Caco-2 (cell line): Measurements from ENCODE around the gene EML3. TPM values are rescaled to one million over a fixed set of nuclear protein-coding genes. Genes with fewer than 3 reads are reported as not detected.

Source experiments
- BruUV-seq: library from RNA; stranded (reverse); fragments of 400-500 nt; replicated peaks from 2 replicates; lab custom pipeline; 2021; lab: Mats Ljungman, UMichigan
- CTCF ChIA-PET: fragments of 300-600 bp; sonication (Branson Sonifier 250); formaldehyde crosslinking; loops from one replicate; lab custom pipeline; 2022; ENCODE audit warnings: antibody characterized with exemption; lab: Charles Lee
- POLR2A ChIA-PET: fragments of 300-600 bp; sonication (Branson Sonifier 250); formaldehyde crosslinking; loops from one replicate; lab custom pipeline; 2022; ENCODE audit warnings: antibody characterized with exemption; lab: Charles Lee
- DNase-seq, 2 experiments: peaks; one replicate each; pipeline versions ENCODE4 v3.0.0 to v3.0.0-alpha.2; 2020 to 2022
- H3K27me3 ChIP-seq: replicated peaks from 2 replicates; pipeline ENCODE4 v1.6.0; 2011; ENCODE audit warnings: low read length; ENCODE audit not compliant: control insufficient read depth, insufficient read depth
- H3K36me3 ChIP-seq: 2 replicates; pipeline ENCODE4 v1.5.1; 2011; ENCODE audit warnings: low read length; ENCODE audit not compliant: control insufficient read depth, insufficient read depth
- H3K4me1 ChIP-seq: fragments of 250-450 bp; sonication (Bioruptor Pico); 2 replicates; pipeline ENCODE4 v1.5.1; 2020; ENCODE audit warnings: mild to moderate bottlenecking
- H3K4me3 ChIP-seq: 2 replicates; pipeline ENCODE4 v1.5.1; 2011; ENCODE audit warnings: low read depth, mild to moderate bottlenecking, control low read depth, low read length
- H3K9me3 ChIP-seq: fragments of 250-450 bp; sonication (Bioruptor Pico); 2 replicates; pipeline ENCODE4 v1.5.1; 2020; ENCODE audit warnings: mild to moderate bottlenecking, moderate library complexity
- H3K27ac Mint-ChIP-seq: one replicate; pipeline ENCODE4 v1.8.0; 2022; ENCODE audit warnings: mixed read lengths; ENCODE audit not compliant: unreplicated experiment
- H3K27me3 Mint-ChIP-seq: one replicate; pipeline ENCODE4 v1.8.0; 2022; ENCODE audit warnings: mixed read lengths; ENCODE audit not compliant: insufficient read depth, unreplicated experiment
- H3K36me3 Mint-ChIP-seq: one replicate; pipeline ENCODE4 v1.8.0; 2022; ENCODE audit warnings: mild to moderate bottlenecking, mixed read lengths; ENCODE audit not compliant: insufficient read depth, unreplicated experiment
- H3K4me1 Mint-ChIP-seq: one replicate; pipeline ENCODE4 v1.8.0; 2022; ENCODE audit warnings: low read depth, mixed read lengths; ENCODE audit not compliant: unreplicated experiment
- H3K4me3 Mint-ChIP-seq: one replicate; pipeline ENCODE4 v1.8.0; 2022; ENCODE audit warnings: mild to moderate bottlenecking, moderate library complexity, mixed read lengths; ENCODE audit not compliant: unreplicated experiment
- H3K9me3 Mint-ChIP-seq: one replicate; pipeline ENCODE4 v1.8.0; 2022; ENCODE audit warnings: mixed read lengths; ENCODE audit not compliant: unreplicated experiment
- intact Hi-C: fragments of 100-400 bp; cut with micrococcal nuclease; formaldehyde crosslinking; loops from one replicate; pipeline ENCODE4 v1.10.0; 2022; ENCODE audit not compliant: unreplicated experiment
- total RNA-seq: library from RNA; stranded (reverse); gene quantifications from 2 replicates; pipeline ENCODE4 v1.2.3, GENCODE V29; 2022
- TF ChIP-seq, protein P1 (sequence below), 2 experiments: fragments of 200-600 bp in 1 of 2; IDR thresholded peaks; 1 replicate in 1 of 2; 2 replicates in 1 of 2; pipeline versions ENCODE4 v1.5.1 to v1.8.0; 2011 to 2022; ENCODE audit warnings: antibody characterized with exemption in 1 of 2, control low read depth in 1 of 2, inconsistent platforms in 1 of 2, low read depth in 1 of 2, low read length in 1 of 2, mild to moderate bottlenecking in 1 of 2, moderate library complexity in 1 of 2; ENCODE audit not compliant: insufficient read depth in 1 of 2, severe bottlenecking in 1 of 2, unreplicated experiment in 1 of 2

EML3 gene
- total RNA-seq, 1 experiment from 2014 or later, result 61.2 TPM

DNA sequence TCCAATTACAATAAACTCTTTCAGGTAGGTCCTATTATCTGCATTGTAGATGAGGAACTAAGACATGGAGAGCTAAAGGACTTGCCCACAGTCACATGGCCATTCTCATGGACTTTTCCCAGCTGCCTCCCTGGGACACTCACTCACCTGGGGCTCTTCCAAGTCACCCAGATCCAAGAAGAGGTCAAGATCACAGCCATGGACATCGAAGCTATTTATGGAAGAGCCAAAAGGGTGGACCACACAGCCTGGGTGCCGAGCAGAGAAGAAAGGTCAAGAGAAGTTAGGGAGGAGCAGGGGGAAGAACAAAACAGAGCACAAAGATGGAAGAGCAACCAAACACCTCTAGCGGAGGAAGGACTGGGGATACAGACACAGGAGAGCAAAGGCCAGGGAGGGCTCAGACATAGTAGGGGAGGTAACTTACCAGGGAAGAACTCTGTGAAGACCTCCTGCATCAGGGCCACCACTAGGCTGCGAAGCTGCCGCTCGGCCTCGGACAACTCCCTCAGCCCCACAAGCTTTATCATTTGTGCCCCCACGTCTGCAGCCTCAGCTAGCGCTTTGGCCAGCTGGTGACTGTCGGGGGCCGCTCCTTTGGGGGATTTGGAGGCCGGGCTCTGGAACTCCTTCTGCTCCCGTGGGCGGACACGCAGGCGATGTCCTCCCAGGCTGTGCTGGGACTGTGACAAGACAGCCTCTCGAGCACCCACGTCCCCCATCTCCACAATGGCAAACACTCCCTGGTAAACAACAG, 31.4 kb downstream of the EML3 start:
- Mint-ChIP-seq H3K36me3 (peaks cover 76% of the 10 kb centered on the region), H3K4me3 (no peak overlapping the region), H3K9me3 (no peaks in the 10 kb centered on the region), H3K27me3 (no peaks in the 10 kb centered on the region), H3K4me1 (peaks cover 22% of the 10 kb centered on the region), H3K27ac (no peak overlapping the region)
- Histone ChIP-seq H3K27me3 (no peaks in the 10 kb centered on the region), H3K4me1 (no peaks in the 10 kb centered on the region), H3K36me3 (peaks cover 5% of the 10 kb centered on the region; the same call in 1 of the 2 replicates), H3K4me3 (no peak overlapping the region), H3K9me3 (no peaks in the 10 kb centered on the region)
- TF ChIP-seq, protein P1, sequence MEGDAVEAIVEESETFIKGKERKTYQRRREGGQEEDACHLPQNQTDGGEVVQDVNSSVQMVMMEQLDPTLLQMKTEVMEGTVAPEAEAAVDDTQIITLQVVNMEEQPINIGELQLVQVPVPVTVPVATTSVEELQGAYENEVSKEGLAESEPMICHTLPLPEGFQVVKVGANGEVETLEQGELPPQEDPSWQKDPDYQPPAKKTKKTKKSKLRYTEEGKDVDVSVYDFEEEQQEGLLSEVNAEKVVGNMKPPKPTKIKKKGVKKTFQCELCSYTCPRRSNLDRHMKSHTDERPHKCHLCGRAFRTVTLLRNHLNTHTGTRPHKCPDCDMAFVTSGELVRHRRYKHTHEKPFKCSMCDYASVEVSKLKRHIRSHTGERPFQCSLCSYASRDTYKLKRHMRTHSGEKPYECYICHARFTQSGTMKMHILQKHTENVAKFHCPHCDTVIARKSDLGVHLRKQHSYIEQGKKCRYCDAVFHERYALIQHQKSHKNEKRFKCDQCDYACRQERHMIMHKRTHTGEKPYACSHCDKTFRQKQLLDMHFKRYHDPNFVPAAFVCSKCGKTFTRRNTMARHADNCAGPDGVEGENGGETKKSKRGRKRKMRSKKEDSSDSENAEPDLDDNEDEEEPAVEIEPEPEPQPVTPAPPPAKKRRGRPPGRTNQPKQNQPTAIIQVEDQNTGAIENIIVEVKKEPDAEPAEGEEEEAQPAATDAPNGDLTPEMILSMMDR (IDR thresholded peaks at IDR 0.05; ENCODE audit: insufficient read depth in 1 of 2, low read depth in 1 of 2, low read length in 1 of 2, severe bottlenecking in 1 of 2, unreplicated experiment in 1 of 2), result no peak
- POLR2A ChIA-PET, result interaction anchor here (0.5 kb wide), 1 partner anchor 82 kb away, joined by 3 read pairs; no protein-coding TSS in a partner anchor
- intact Hi-C loops, result no loop called here
- no peak for DNase-seq
- CTCF ChIA-PET, result interaction anchor here (1.0 kb wide), 1 partner anchor 10 kb away, joined by 4 read pairs; the partner anchor contains the start of gene TUT1
- no TSS peak for BruUV-seq

DNA sequence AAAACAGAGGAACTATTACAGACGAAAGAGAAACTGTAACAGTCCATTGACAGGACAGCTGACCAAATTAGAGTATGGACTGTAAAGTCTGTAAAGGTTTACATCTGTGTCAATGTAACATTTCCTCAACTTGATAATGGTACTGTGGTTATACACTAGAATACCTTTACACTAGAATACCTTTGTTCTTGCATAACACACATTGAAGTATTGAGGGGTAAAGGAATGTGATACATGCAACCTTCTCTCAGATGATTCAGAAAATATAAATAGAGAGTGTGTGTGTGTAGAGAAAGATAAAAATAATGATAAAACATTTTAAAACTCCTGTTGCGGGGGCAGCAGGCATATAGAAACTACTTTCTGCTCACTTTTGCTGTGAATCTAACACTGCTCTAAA, 33.3 kb downstream of the EML3 start:
- no peaks in the 10 kb centered on the region for H3K27me3 ChIP-seq
- BruUV-seq, result no TSS peak
- peaks cover 3% of the 10 kb centered on the region; the same call in 1 of the 2 replicates for H3K36me3 ChIP-seq
- DNase-seq, result no peak
- Mint-ChIP-seq H3K9me3 (no peaks in the 10 kb centered on the region), H3K4me3 (no peak overlapping the region), H3K27ac (no peak overlapping the region), H3K4me1 (peaks cover 38% of the 10 kb centered on the region), H3K27me3 (no peaks in the 10 kb centered on the region), H3K36me3 (peaks cover 74% of the 10 kb centered on the region)
- CTCF ChIA-PET, result no interaction called here
- TF ChIP-seq, protein P1 (IDR thresholded peaks at IDR 0.05; ENCODE audit: insufficient read depth in 1 of 2, low read depth in 1 of 2, low read length in 1 of 2, severe bottlenecking in 1 of 2, unreplicated experiment in 1 of 2), result no peak
- no peaks in the 10 kb centered on the region for H3K9me3 ChIP-seq
- H3K4me3 ChIP-seq, result no peak overlapping the region
- intact Hi-C loops, result no loop called here
- peaks cover 7% of the 10 kb centered on the region; the same call in 1 of the 2 replicates for H3K4me1 ChIP-seq
- POLR2A ChIA-PET, result interaction anchor here (1.3 kb wide), 1 partner anchor 12 kb away, joined by 3 read pairs; the partner anchor contains the start of gene TUT1

DNA sequence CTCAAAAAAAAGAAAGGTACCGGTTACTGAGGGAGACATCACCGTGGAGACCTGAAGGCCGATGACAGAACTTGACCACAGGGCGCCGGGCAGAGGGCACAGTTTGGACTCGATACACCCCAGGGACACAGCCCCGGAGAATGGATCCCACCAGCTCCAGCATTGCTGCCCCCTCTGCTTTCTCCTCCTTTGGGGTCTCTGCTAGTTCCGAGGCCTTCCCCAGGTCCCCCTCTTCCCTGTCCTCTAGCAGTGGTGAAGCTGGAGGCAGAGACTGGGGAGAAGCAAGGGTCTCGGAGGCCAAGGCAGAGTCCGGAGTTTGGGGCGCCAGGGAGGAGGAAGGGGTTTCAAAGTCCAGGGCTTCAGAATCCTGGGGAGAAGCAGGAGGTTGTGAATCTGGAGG, 34.0 kb downstream of the EML3 start:
- no TSS peak for BruUV-seq
- H3K4me3 ChIP-seq, result no peak overlapping the region
- H3K4me3 Mint-ChIP-seq, result no peak overlapping the region
- DNase-seq, result no peak
- ChIA-PET CTCF (no interaction called here), POLR2A (interaction anchor here (0.6 to 1.3 kb wide), 3 partner anchors 9 to 122 kb away, joined by 3 to 4 read pairs (median 3); partner anchors contain the start of gene TUT1)
- H3K27me3 Mint-ChIP-seq, result no peaks in the 10 kb centered on the region
- no peaks in the 10 kb centered on the region for H3K9me3 ChIP-seq
- H3K27me3 ChIP-seq, result no peaks in the 10 kb centered on the region
- peaks cover 74% of the 10 kb centered on the region for H3K36me3 Mint-ChIP-seq
- peaks cover 3% of the 10 kb centered on the region; the same call in 1 of the 2 replicates for H3K36me3 ChIP-seq
- peak overlapping the region; percentile 27 for H3K27ac Mint-ChIP-seq
- intact Hi-C loops, result no loop called here
- H3K9me3 Mint-ChIP-seq, result no peaks in the 10 kb centered on the region
- peaks cover 7% of the 10 kb centered on the region; the same call in 1 of the 2 replicates for H3K4me1 ChIP-seq
- TF ChIP-seq, protein P1 (IDR thresholded peaks at IDR 0.05; ENCODE audit: insufficient read depth in 1 of 2, low read depth in 1 of 2, low read length in 1 of 2, severe bottlenecking in 1 of 2, unreplicated experiment in 1 of 2), result no peak
- H3K4me1 Mint-ChIP-seq, result peaks cover 38% of the 10 kb centered on the region
